Heart left ventricle (tissue), 13 donors: ENCODE data around the gene MRPL18.

ENCODE experiments used
- CTCF ChIP-seq, 12 donors: fragments of 200-600 bp; sonication (generic) in 4 of 12; IDR thresholded peaks; one replicate each; pipeline versions ENCODE4 v1.5.0 to v1.8.0; 2018 to 2022; ENCODE audit warnings: antibody characterized with exemption in 12 of 12, mild to moderate bottlenecking in 5 of 12
- POLR2A ChIP-seq, 2 donors: fragments of 450-650 bp; IDR thresholded peaks; one replicate each; pipeline ENCODE4 v1.6.1; 2017; ENCODE audit warnings: antibody characterized with exemption in 2 of 2, mild to moderate bottlenecking in 2 of 2, moderate library complexity in 2 of 2
- donor health status: ischemic (EF 13 %, LVEDD 7.1; RV severe dilation, severe dysfunction).
- donor health status: DM: no; HTN: yes; CAD: no.
- donor health status: DM: no; HTN: no; CAD: no.
- donor health status: ischemic (EF 25% LVEDD 6.9; RV normal size, moderate dysfunction).
- donor health status: ischemic (EF 25% LVEDD 5.7; RV mildly dilated, moderate dysfunction).
- donor health status: ischemic (EF 35%, LVEDD 5.7; RV mildly dilated, moderate dysfunction).
- donor health status: nonischemic (EF 11% LVEDD 7.7; RV severe dilation, severe dysfunction).
- donor health status: DM: yes; HTN: yes; CAD: no.
- donor health status: PGD.
- donor health status: ischemic (EF 29% LVEDD 5.4; RV normal size, mild dysfunction).
- donor health status: nonischemic (EF 23%, LVEDD 6.1; RV moderate dilation, normal function).

GRCh38 chr6:159769470-159769869 lies 20.8 kb upstream of the MRPL18 start:
- no peak for TF ChIP-seq CTCF (IDR thresholded peaks at IDR 0.05)
- no peak for TF ChIP-seq POLR2A (IDR thresholded peaks at IDR 0.05)
